Stimulated activated memory B cell treated with anti-CD40 and anti-IgM and Interleukin-4, amounts not matched to agents 10 μg/mL and 1 μg/mL and 100 μg/mL, for 72 hours (primary cell): ENCODE results near the gene C2CD2.
A peak's percentile ranks its signal among the peaks of the same experiment; 100 is the strongest.
"Not testable (repeated sequence)": the region's sequence is repeated elsewhere in the genome, so short reads cannot be mapped to it uniquely, and the experiment has no call there.

ENCODE experiments used
- ATAC-seq: fragments of 150-1000 bp; cut with Tn5 transposase; 2 replicates; pipeline ENCODE4 v1.10.0; 2021
- H3K27ac Mint-ChIP-seq: one replicate; pipeline ENCODE4 v1.8.0; 2022; ENCODE audit warnings: mild to moderate bottlenecking, mixed read lengths
- H3K27me3 Mint-ChIP-seq: one replicate; pipeline ENCODE4 v1.8.0; 2022; ENCODE audit warnings: mixed read lengths
- H3K36me3 Mint-ChIP-seq: one replicate; pipeline ENCODE4 v1.8.0; 2022; ENCODE audit warnings: mixed read lengths
- H3K4me1 Mint-ChIP-seq: one replicate; pipeline ENCODE4 v1.8.0; 2022; ENCODE audit warnings: mixed read lengths
- H3K4me3 Mint-ChIP-seq: one replicate; pipeline ENCODE4 v1.8.0; 2022; ENCODE audit warnings: mild to moderate bottlenecking, moderate library complexity, mixed read lengths
- H3K9me3 Mint-ChIP-seq: one replicate; pipeline ENCODE4 v1.8.0; 2022; ENCODE audit warnings: mixed read lengths

The C2CD2 gene

GRCh38 chr21:41967708-41968107, 13.9 kb upstream of the C2CD2 start:
- Mint-ChIP-seq H3K27me3 (peaks cover 53% of the 10 kb centered on the region), H3K4me1 (peaks cover 12% of the 10 kb centered on the region), H3K4me3 (no peak overlapping the region), H3K36me3 (no peaks in the 10 kb centered on the region), H3K27ac (no peak overlapping the region), H3K9me3 (no peaks in the 10 kb centered on the region)
- no peak for ATAC-seq

- Mint-ChIP-seq H3K36me3 (no peaks in the 10 kb centered on the region), H3K4me1 (peaks cover 13% of the 10 kb centered on the region), H3K27ac (no peak overlapping the region), H3K4me3 (no peak overlapping the region), H3K27me3 (peaks cover 59% of the 10 kb centered on the region), H3K9me3 (no peaks in the 10 kb centered on the region)
- ATAC-seq, result no peak
These were observed 13.2 kb upstream of the C2CD2 start for GRCh38 chr21:41966872-41967621.

- Mint-ChIP-seq H3K36me3 (no peaks in the 10 kb centered on the region), H3K4me1 (peaks cover 21% of the 10 kb centered on the region), H3K27ac (no peak overlapping the region), H3K9me3 (no peaks in the 10 kb centered on the region), H3K27me3 (peaks cover 67% of the 10 kb centered on the region), H3K4me3 (no peak overlapping the region)
- no peak for ATAC-seq
These were observed 12.4 kb upstream of the C2CD2 start for GRCh38 chr21:41966041-41966833.

- H3K27ac Mint-ChIP-seq, result peak overlapping the region; percentile 46
- H3K36me3 Mint-ChIP-seq, result no peaks in the 10 kb centered on the region
- ATAC-seq, result peak; percentile 34
- no peak overlapping the region for H3K4me3 Mint-ChIP-seq
- peaks cover 74% of the 10 kb centered on the region for H3K27me3 Mint-ChIP-seq
- no peaks in the 10 kb centered on the region for H3K9me3 Mint-ChIP-seq
- peaks cover 25% of the 10 kb centered on the region for H3K4me1 Mint-ChIP-seq
These were observed 11.7 kb upstream of the C2CD2 start for GRCh38 chr21:41965461-41966013.

DNA sequence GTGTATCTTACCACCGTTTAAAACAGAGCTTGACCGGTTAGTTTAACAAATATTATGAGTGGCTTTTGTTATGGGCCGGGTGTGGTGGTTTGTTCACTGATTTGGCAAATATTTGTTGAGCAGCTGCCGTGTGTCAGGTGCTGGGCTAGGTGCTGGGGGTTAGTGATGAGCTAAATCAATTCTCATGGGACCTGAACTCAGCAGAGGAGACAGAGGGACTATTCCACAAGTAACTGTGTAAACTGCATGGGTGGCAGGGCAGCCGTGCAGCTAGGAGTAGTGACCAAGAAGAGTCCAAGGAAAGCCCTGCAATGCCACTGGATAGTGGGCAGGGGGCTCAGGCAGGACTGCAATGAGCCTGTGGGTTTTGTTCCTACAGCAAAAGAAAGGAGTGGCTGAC, 11.2 kb upstream of the C2CD2 start:
- no peaks in the 10 kb centered on the region for H3K9me3 Mint-ChIP-seq
- H3K36me3 Mint-ChIP-seq, result no peaks in the 10 kb centered on the region
- peaks cover 79% of the 10 kb centered on the region for H3K27me3 Mint-ChIP-seq
- no peak overlapping the region for H3K4me3 Mint-ChIP-seq
- ATAC-seq, result peak; percentile 55
- peaks cover 25% of the 10 kb centered on the region for H3K4me1 Mint-ChIP-seq
- peak overlapping the region; percentile 46 for H3K27ac Mint-ChIP-seq

GRCh38 chr21:41964171-41964570, 10.4 kb upstream of the C2CD2 start:
- peaks cover 25% of the 10 kb centered on the region for H3K4me1 Mint-ChIP-seq
- H3K4me3 Mint-ChIP-seq, result no peak overlapping the region
- no peaks in the 10 kb centered on the region for H3K9me3 Mint-ChIP-seq
- H3K27ac Mint-ChIP-seq, result no peak overlapping the region
- H3K27me3 Mint-ChIP-seq, result peaks cover 83% of the 10 kb centered on the region
- H3K36me3 Mint-ChIP-seq, result no peaks in the 10 kb centered on the region
- ATAC-seq, result no peak

DNA sequence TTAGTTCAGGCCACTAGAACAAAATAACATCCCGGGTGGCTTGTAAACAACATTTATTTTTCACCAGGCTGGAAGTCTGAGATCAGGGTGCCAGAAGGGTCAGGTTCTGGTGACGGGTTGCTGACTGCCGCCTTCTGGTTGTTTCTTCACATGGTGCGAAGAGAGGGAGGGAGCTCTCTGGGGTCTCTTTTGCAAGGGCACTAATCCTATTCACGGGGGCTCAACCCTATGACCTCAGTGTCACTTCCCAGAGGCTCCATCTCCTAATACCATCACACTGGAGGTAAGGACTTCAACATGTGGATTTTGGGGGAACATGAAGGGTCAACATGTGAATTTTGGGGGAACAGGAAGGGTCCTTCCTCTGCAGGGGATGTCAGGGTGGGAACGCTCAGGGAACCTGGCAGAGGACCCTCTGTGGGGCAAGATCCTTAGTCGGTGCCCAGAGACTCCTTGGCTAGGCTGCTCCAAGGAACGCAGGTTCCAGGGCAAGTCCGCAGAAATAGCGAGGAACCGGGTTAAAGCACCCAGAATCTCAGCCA, 8.7 kb upstream of the C2CD2 start:
- H3K27me3 Mint-ChIP-seq, result peaks cover 76% of the 10 kb centered on the region
- H3K27ac Mint-ChIP-seq, result no peak overlapping the region

GRCh38 chr21:41961753-41962152, 7.9 kb upstream of the C2CD2 start:
- Mint-ChIP-seq H3K27ac (no peak overlapping the region), H3K4me1 (peaks cover 31% of the 10 kb centered on the region), H3K36me3 (no peaks in the 10 kb centered on the region), H3K4me3 (no peak overlapping the region), H3K27me3 (peaks cover 76% of the 10 kb centered on the region), H3K9me3 (no peaks in the 10 kb centered on the region)
- no peak for ATAC-seq

More for the DNA sequence above, 8.7 kb upstream of the C2CD2 start:
- Mint-ChIP-seq H3K9me3 (no peaks in the 10 kb centered on the region), H3K4me1 (peaks cover 25% of the 10 kb centered on the region), H3K4me3 (no peak overlapping the region), H3K36me3 (no peaks in the 10 kb centered on the region)
- ATAC-seq, result no peak

- no peak for ATAC-seq
- Mint-ChIP-seq H3K4me3 (no peak overlapping the region), H3K27me3 (peaks cover 77% of the 10 kb centered on the region), H3K36me3 (no peaks in the 10 kb centered on the region), H3K27ac (no peak overlapping the region), H3K4me1 (peaks cover 31% of the 10 kb centered on the region), H3K9me3 (no peaks in the 10 kb centered on the region)
These were observed 7.5 kb upstream of the C2CD2 start for GRCh38 chr21:41961282-41961701.

DNA sequence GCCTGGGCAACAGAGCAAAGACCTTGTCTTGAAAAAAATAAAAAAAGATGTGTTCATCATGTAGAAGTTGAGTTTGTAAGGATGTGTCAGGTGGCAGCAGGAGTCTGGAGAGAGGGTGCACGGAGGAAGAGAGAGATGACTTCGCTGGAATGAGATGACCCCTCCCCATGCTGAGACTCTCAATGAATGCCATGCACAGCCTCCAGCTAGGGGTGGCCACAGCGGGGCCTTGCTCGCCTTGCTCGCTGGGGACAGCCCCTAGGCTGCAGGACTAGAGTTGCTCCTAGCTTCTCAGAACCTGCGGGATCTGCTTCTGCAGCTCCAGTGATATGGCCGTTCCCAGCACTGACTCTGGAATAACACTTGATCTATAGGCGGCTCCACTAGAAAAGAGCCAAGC, 6.6 kb upstream of the C2CD2 start:
- ATAC-seq, result no peak
- no peak overlapping the region for H3K4me3 Mint-ChIP-seq
- H3K36me3 Mint-ChIP-seq, result no peaks in the 10 kb centered on the region
- H3K4me1 Mint-ChIP-seq, result peaks cover 37% of the 10 kb centered on the region
- no peaks in the 10 kb centered on the region for H3K9me3 Mint-ChIP-seq
- peaks cover 75% of the 10 kb centered on the region for H3K27me3 Mint-ChIP-seq
- H3K27ac Mint-ChIP-seq, result no peak overlapping the region

- not testable (repeated sequence) for H3K4me3 Mint-ChIP-seq, H3K9me3 Mint-ChIP-seq, ATAC-seq, H3K36me3 Mint-ChIP-seq, H3K27ac Mint-ChIP-seq
- H3K4me1 Mint-ChIP-seq, result peaks cover 37% of the 10 kb centered on the region
- peaks cover 75% of the 10 kb centered on the region for H3K27me3 Mint-ChIP-seq
These were observed 5.9 kb upstream of the C2CD2 start for GRCh38 chr21:41959697-41960096.

GRCh38 chr21:41958886-41959563, 5.2 kb upstream of the C2CD2 start:
- H3K4me1 Mint-ChIP-seq, result peaks cover 40% of the 10 kb centered on the region
- H3K36me3 Mint-ChIP-seq, result peaks cover 6% of the 10 kb centered on the region
- no peak overlapping the region for H3K27ac Mint-ChIP-seq
- peaks cover 75% of the 10 kb centered on the region for H3K27me3 Mint-ChIP-seq
- H3K9me3 Mint-ChIP-seq, result peaks cover 8% of the 10 kb centered on the region
- H3K4me3 Mint-ChIP-seq, result no peak overlapping the region
- ATAC-seq, result no peak

GRCh38 chr21:41957991-41958766, 4.4 kb upstream of the C2CD2 start:
- H3K27ac Mint-ChIP-seq, result no peak overlapping the region
- peaks cover 40% of the 10 kb centered on the region for H3K4me1 Mint-ChIP-seq
- peaks cover 8% of the 10 kb centered on the region for H3K9me3 Mint-ChIP-seq
- no peak for ATAC-seq
- H3K27me3 Mint-ChIP-seq, result peaks cover 70% of the 10 kb centered on the region
- no peak overlapping the region for H3K4me3 Mint-ChIP-seq
- peaks cover 6% of the 10 kb centered on the region for H3K36me3 Mint-ChIP-seq

DNA sequence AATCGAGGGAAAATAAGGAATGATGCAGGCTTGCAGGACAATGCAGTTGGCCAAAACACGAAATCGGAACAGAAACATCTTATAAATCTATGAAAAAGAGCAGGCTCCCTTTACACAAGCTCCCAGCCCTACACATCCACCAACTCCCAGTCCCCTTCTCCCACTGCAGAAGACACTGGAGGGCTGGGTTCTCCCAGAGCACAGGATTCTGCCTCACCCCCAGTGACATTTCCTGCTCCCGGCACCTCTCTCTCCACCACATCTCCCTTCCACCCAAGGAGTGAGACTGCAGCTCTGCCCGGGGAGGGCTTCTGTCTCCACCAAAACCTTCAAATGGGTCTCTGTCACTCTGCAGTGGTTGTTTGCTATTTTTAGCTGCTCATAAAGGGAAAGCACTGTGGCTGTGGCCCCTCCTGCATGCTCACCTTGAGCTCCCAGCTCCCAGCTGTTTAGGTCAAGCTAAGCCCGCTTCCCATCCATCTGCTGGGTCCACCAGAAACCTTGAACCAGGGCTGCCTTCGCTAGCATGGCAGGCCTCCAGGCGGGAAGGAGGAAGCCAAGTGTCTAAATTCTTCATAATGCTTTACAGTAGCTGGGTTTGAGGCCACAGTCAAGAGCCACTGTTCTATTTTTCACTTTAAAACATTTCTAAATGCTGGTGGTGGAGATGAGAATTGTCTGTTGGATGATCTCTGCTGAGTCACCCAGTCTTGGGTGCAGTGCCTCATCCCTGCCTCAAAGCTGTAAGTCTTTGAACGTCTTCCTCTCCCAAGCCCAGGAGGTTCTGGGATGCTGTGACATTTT, 3.3 kb upstream of the C2CD2 start:
- H3K4me3 Mint-ChIP-seq, result no peak overlapping the region
- peaks cover 39% of the 10 kb centered on the region for H3K4me1 Mint-ChIP-seq
- peaks cover 6% of the 10 kb centered on the region for H3K36me3 Mint-ChIP-seq
- H3K27ac Mint-ChIP-seq, result no peak overlapping the region
- peaks cover 60% of the 10 kb centered on the region for H3K27me3 Mint-ChIP-seq
- peaks cover 8% of the 10 kb centered on the region for H3K9me3 Mint-ChIP-seq
- no peak for ATAC-seq
